IMR-90 (cell line): ENCODE results near the gene DUS4L. TPM values are rescaled to one million over a fixed set of nuclear protein-coding genes. Genes with fewer than 3 reads are reported as not detected.

ENCODE experiments used
- ATAC-seq: fragments of 200-7000 bp; cut with Tn5 transposase; 2 replicates; pipeline ENCODE4 v1.9.1; 2020; ENCODE audit warnings: low read depth, mild to moderate bottlenecking, moderate library complexity
- BruUV-seq: library from RNA; stranded (reverse); fragments of 400-500 nt; replicated peaks from 2 replicates; lab custom pipeline; 2021; lab: Mats Ljungman, UMichigan
- CTCF ChIA-PET: fragments of 300-600 bp; formaldehyde crosslinking; extraction: SDS; loops from one replicate; lab custom pipeline; 2021; ENCODE audit warnings: antibody characterized with exemption; lab: Yijun Ruan, JAX
- POLR2A ChIA-PET: fragments of 300-600 bp; sonication (Branson Sonifier 250); formaldehyde crosslinking; loops from one replicate; lab custom pipeline; 2022; ENCODE audit warnings: antibody characterized with exemption; ENCODE audit not compliant: unreplicated experiment; lab: Charles Lee
- DNase-seq: peaks from one replicate; pipeline ENCODE4 v3.0.0; 2013
- H2AFZ ChIP-seq: replicated peaks from 2 replicates; pipeline ENCODE3; 2013; ENCODE audit warnings: low read length, mild to moderate bottlenecking; ENCODE audit not compliant: poor library complexity
- H2AK5ac ChIP-seq: 2 replicates; pipeline ENCODE4 v1.6.1; 2013; ENCODE audit warnings: low read depth, low read length, inconsistent platforms
- H2AK9ac ChIP-seq: replicated peaks from 2 replicates; pipeline ENCODE3; 2013; ENCODE audit warnings: mild to moderate bottlenecking, low read depth, low read length, moderate library complexity; ENCODE audit not compliant: poor library complexity
- H2BK120ac ChIP-seq: 2 replicates; pipeline ENCODE4 v1.6.1; 2013; ENCODE audit warnings: low read depth, low read length, inconsistent platforms
- H2BK15ac ChIP-seq: 3 replicates; pipeline ENCODE4 v1.6.1; 2013; ENCODE audit warnings: low read depth, low read length, inconsistent platforms
- H2BK20ac ChIP-seq: 2 replicates; pipeline ENCODE4 v1.6.1; 2013; ENCODE audit warnings: low read depth, mild to moderate bottlenecking, inconsistent platforms, low read length, moderate library complexity
- H2BK5ac ChIP-seq: 2 replicates; pipeline ENCODE4 v1.6.1; 2013; ENCODE audit warnings: mild to moderate bottlenecking, low read depth, low read length, inconsistent platforms; ENCODE audit not compliant: poor library complexity, severe bottlenecking
- H3K14ac ChIP-seq: replicated peaks from 2 replicates; pipeline ENCODE4 v1.6.1; 2013; ENCODE audit warnings: low read depth, low read length, inconsistent platforms
- H3K18ac ChIP-seq: 2 replicates; pipeline ENCODE4 v1.6.1; 2013; ENCODE audit warnings: low read depth, low read length, control low read depth
- H3K23ac ChIP-seq: 2 replicates; pipeline ENCODE4 v1.6.1; 2013; ENCODE audit warnings: low read depth, low read length, inconsistent platforms
- H3K27ac ChIP-seq: 2 replicates; pipeline ENCODE4 v1.5.1; 2013; ENCODE audit warnings: mild to moderate bottlenecking, control low read depth, low read length; ENCODE audit not compliant: insufficient read depth
- H3K27me3 ChIP-seq: 2 replicates; pipeline ENCODE4 v1.6.1; 2013; ENCODE audit warnings: low read length; ENCODE audit not compliant: control insufficient read depth, insufficient read depth
- H3K36me3 ChIP-seq: 2 replicates; pipeline ENCODE4 v1.6.1; 2013; ENCODE audit warnings: low read length, mixed read lengths; ENCODE audit not compliant: control insufficient read depth, insufficient read depth
- H3K4ac ChIP-seq: 2 replicates; pipeline ENCODE4 v1.6.1; 2013; ENCODE audit warnings: low read depth, low read length, inconsistent platforms
- H3K4me1 ChIP-seq: 2 replicates; pipeline ENCODE4 v1.6.1; 2013; ENCODE audit warnings: low read length, mixed read lengths; ENCODE audit not compliant: control insufficient read depth, insufficient read depth
- H3K4me2 ChIP-seq: 2 replicates; pipeline ENCODE4 v1.6.1; 2013; ENCODE audit warnings: low read depth, mild to moderate bottlenecking, control low read depth, low read length, moderate library complexity
- H3K4me3 ChIP-seq: 2 replicates; pipeline ENCODE4 v1.5.1; 2013; ENCODE audit warnings: low read depth, mild to moderate bottlenecking, control low read depth, low read length, moderate library complexity; ENCODE audit not compliant: insufficient read depth
- H3K56ac ChIP-seq: 2 replicates; pipeline ENCODE4 v1.6.1; 2013; ENCODE audit warnings: low read length, inconsistent platforms; ENCODE audit not compliant: insufficient read depth; ENCODE audit errors: extremely low read depth
- H3K79me1 ChIP-seq, 2 experiments: 2 replicates each; pipeline ENCODE4 v1.6.1; 2013; ENCODE audit warnings: low read length in 2 of 2, inconsistent platforms in 1 of 2, low read depth in 1 of 2
- H3K9ac ChIP-seq: 2 replicates; pipeline ENCODE4 v1.6.1; 2013; ENCODE audit warnings: low read depth, low read length, control low read depth
- H3K9me1 ChIP-seq: 2 replicates; pipeline ENCODE4 v1.6.1; 2013; ENCODE audit warnings: low read length, inconsistent platforms; ENCODE audit not compliant: insufficient read depth
- H3K9me3 ChIP-seq: 2 replicates; pipeline ENCODE4 v1.6.1; 2013; ENCODE audit warnings: low read length; ENCODE audit not compliant: control insufficient read depth, insufficient read depth
- H4K20me1 ChIP-seq: 2 replicates; pipeline ENCODE4 v1.6.1; 2013; ENCODE audit warnings: low read length, inconsistent platforms; ENCODE audit not compliant: insufficient read depth
- H4K5ac ChIP-seq: 2 replicates; pipeline ENCODE4 v1.6.1; 2013; ENCODE audit warnings: mild to moderate bottlenecking, low read depth, low read length, control low read depth
- H4K8ac ChIP-seq, 2 experiments: 2 replicates each; pipeline ENCODE4 v1.6.1; 2013; ENCODE audit warnings: low read depth in 2 of 2, low read length in 2 of 2, control low read depth in 1 of 2, inconsistent platforms in 1 of 2
- H4K91ac ChIP-seq: 2 replicates; pipeline ENCODE4 v1.6.1; 2013; ENCODE audit warnings: low read depth, low read length, inconsistent platforms; ENCODE audit not compliant: insufficient read depth
- CEBPB ChIP-seq: IDR thresholded peaks from 2 replicates; pipeline ENCODE4 v1.6.1; 2012; ENCODE audit warnings: low read depth, low read length, improper control_type of control experiment
- POLR2A ChIP-seq: IDR thresholded peaks from 2 replicates; pipeline ENCODE4 v1.6.1; 2012; ENCODE audit warnings: mild to moderate bottlenecking, low read depth, low read length
- WGBS, 2 experiments: methylation state at CpG; one replicate each; pipeline versions ENCODE4 v1.1.5 to v1.1.7; 2013; ENCODE audit warnings: missing lambda C conversion rate in 2 of 2; ENCODE audit not compliant: insufficient read length in 1 of 2; ENCODE audit errors: extremely low coverage in 2 of 2; 5-methylcytosine and 5-hydroxymethylcytosine counted together
- dilution Hi-C: fragments of 300-500 bp; cut with HindIII; formaldehyde crosslinking; loops from one replicate; pipeline ENCODE4 v1.14.3; 2018; ENCODE audit warnings: low sequenced_read_pairs; ENCODE audit not compliant: unreplicated experiment
- in situ Hi-C: fragments of 300-500 bp; cut with MboI; formaldehyde crosslinking; loops from 3 replicates; pipeline ENCODE4 v1.14.3; 2019; ENCODE audit warnings: low sequenced_read_pairs, inconsistent platforms, mixed read lengths
- intact Hi-C: fragments of 100-400 bp; cut with micrococcal nuclease; formaldehyde crosslinking; loops from 2 replicates; pipeline ENCODE4 v1.10.0; 2022
- polyA plus RNA-seq, 3 experiments: library from polyadenylated mRNA; depleted of rRNA; stranded (reverse); fragments of >200 nt; gene quantifications; 2 replicates each; pipeline ENCODE4 v1.2.3, GENCODE V29; 2012; ENCODE audit warnings: low replicate concordance in 1 of 3
- total RNA-seq: library from RNA; depleted of rRNA; stranded (reverse); fragments of >200 nt; gene quantifications from 2 replicates; pipeline ENCODE4 v1.2.3, GENCODE V29; 2012

DUS4L gene
- total and polyA plus RNA-seq, 2 of the 4 experiments (the other 2 are of a cell fraction) = 4.2 to 6.6 TPM

- Histone ChIP-seq H2BK5ac (peak overlapping the region; percentile 57), H4K8ac (peak overlapping the region; percentile 89 to 100), H2BK20ac (0 out of 2 replicates have a peak overlapping the region, but pooled peaks have one; percentile 4), H3K9me3 (no peaks in the 10 kb centered on the region), H2AK5ac (peak overlapping the region; percentile 80; the same call in 1 of the 2 replicates), H3K36me3 (peaks cover 3% of the 10 kb centered on the region; the same call in 1 of the 2 replicates), H3K27ac (peak overlapping the region; percentile 74), H2AK9ac (peak overlapping the region; percentile 67), H2AFZ (peak overlapping the region; percentile 96), H3K4ac (peak overlapping the region; percentile 56), H2BK120ac (peak overlapping the region; percentile 74; the same call in 1 of the 2 replicates), H3K4me1 (no peaks in the 10 kb centered on the region), H3K4me3 (peak overlapping the region; percentile 93), H3K56ac (peak overlapping the region; percentile 75; the same call in 1 of the 2 replicates), H3K79me1 (peaks cover 12 to 33% of the 10 kb centered on the region in 2 experiments), H3K9ac (peak overlapping the region; percentile 88), H3K18ac (peak overlapping the region; percentile 85), H3K9me1 (no peaks in the 10 kb centered on the region), H3K14ac (peak overlapping the region; percentile 53), H3K4me2 (peak overlapping the region; percentile 98), H4K5ac (peak overlapping the region; percentile 27), H4K20me1 (no peaks in the 10 kb centered on the region), H2BK15ac (peak overlapping the region; percentile 97; the same call in 2 of the 3 replicates), H3K27me3 (no peaks in the 10 kb centered on the region), H4K91ac (peak overlapping the region; percentile 66), H3K23ac (peak overlapping the region; percentile 85)
- ATAC-seq (peak; percentile 15), DNase-seq (peak; percentile 28)
- no TSS peak for BruUV-seq
- in situ Hi-C loops (no loop called here), dilution Hi-C loops (no loop called here), intact Hi-C loops (no loop called here)
- ChIA-PET CTCF (no interaction called here), POLR2A (no interaction called here)
- whole genome bisulfite sequencing, 2 experiments = no CpG with 5 or more reads among the region's 9 CpGs
- no peak for TF ChIP-seq POLR2A
- TF ChIP-seq CEBPB = peak; percentile 40
Observed at GRCh38 chr7:107579554-107579884, 15.7 kb downstream of the DUS4L start.
